Naive thymus-derived CD8-positive, alpha-beta T cell (primary cell): ENCODE results near the gene PSORS1C1. TPM values are rescaled to one million over a fixed set of nuclear protein-coding genes. Genes with fewer than 3 reads are reported as not detected.
"Not testable (repeated sequence)": the region's sequence is repeated elsewhere in the genome, so short reads cannot be mapped to it uniquely, and the experiment has no call there.

Source experiments
- ATAC-seq, 2 donors: fragments of 150-1000 bp; cut with Tn5 transposase in 1 of 2; sonication (Bioruptor Pico), chemical (Tn5 transposase) in 1 of 2; 1 replicate in 1 of 2; 2 replicates in 1 of 2; pipeline ENCODE4 v1.10.0; 2021; ENCODE audit warnings: mild to moderate bottlenecking in 2 of 2, moderate library complexity in 2 of 2
- POLR2A ChIA-PET: fragments of 350-600 bp; sonication (Branson Sonifier 250); formaldehyde crosslinking; loops from one replicate; lab custom pipeline; 2021; ENCODE audit warnings: antibody characterized with exemption; lab: Charles Lee
- DNase-seq, 10 donors: peaks; one replicate each; pipeline versions ENCODE4 v3.0.0 to v3.0.0-alpha.2; 2020 to 2022
- H3K27ac Mint-ChIP-seq, 10 donors: one replicate each; pipeline ENCODE4 v1.8.0; 2020 to 2022; ENCODE audit warnings: mild to moderate bottlenecking in 10 of 10, mixed read lengths in 10 of 10, moderate library complexity in 4 of 10, inconsistent platforms in 1 of 10
- H3K27me3 Mint-ChIP-seq, 5 donors: one replicate each; pipeline ENCODE4 v1.8.0; 2021 to 2022; ENCODE audit warnings: mixed read lengths in 5 of 5
- H3K36me3 Mint-ChIP-seq, 3 donors: one replicate each; pipeline ENCODE4 v1.8.0; 2020 to 2022; ENCODE audit warnings: mixed read lengths in 3 of 3, mild to moderate bottlenecking in 2 of 3, inconsistent platforms in 1 of 3
- H3K4me1 Mint-ChIP-seq, 4 donors: one replicate each; pipeline ENCODE4 v1.8.0; 2021 to 2022; ENCODE audit warnings: mixed read lengths in 4 of 4
- H3K4me3 Mint-ChIP-seq, 10 donors: one replicate each; pipeline ENCODE4 v1.8.0; 2020 to 2022; ENCODE audit warnings: mild to moderate bottlenecking in 10 of 10, mixed read lengths in 10 of 10, moderate library complexity in 6 of 10, inconsistent platforms in 1 of 10
- H3K9me3 Mint-ChIP-seq, 9 donors: one replicate each; pipeline ENCODE4 v1.8.0; 2020 to 2022; ENCODE audit warnings: mixed read lengths in 9 of 9, mild to moderate bottlenecking in 3 of 9, inconsistent platforms in 1 of 9, moderate library complexity in 1 of 9
- polyA plus RNA-seq, 3 donors: library from polyadenylated mRNA; unstranded; fragments of 300-500 nt; fragmentation: Illumina TruSeq; gene quantifications; one replicate each; pipeline ENCODE4 v1.2.3, GENCODE V29; 2021
- total RNA-seq, 8 experiments: library from RNA in 2 of 8; stranded (reverse) in 2 of 8; gene quantifications; one replicate each; pipeline ENCODE4 v1.2.3 and lab custom pipeline; 2021 to 2026

Gene PSORS1C1
- total and polyA plus RNA-seq, 5 experiments from 2014 or later, result not detected

DNA sequence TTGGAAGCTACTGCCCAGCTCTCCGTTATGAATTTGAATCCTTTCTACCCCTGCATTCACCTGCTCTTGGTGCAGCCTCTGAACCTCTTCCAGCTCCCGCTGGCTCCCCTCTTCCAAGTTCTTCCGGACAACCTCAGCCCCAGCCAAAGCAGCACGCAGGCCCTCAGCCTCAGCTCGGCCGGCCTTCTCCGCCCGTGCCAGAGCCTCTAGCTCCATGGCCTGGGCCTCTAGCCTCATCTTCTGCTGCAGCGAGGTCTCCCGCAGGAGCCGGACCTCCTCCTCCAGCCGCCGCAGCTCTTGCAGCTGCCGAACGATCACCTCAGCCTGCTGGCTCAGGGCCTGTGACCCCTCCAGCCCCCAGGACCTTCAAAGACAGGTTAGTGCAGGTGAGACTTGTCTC is 39.8 kb downstream of the PSORS1C1 start:
- Mint-ChIP-seq H3K9me3 (no peaks in the 10 kb centered on the region), H3K4me3 (no peak overlapping the region), H3K27me3 (no peaks in the 10 kb centered on the region), H3K36me3 (peaks cover 0 to 32% (median 17%) of the 10 kb centered on the region in 3 donors), H3K4me1 (peaks cover 11 to 37% (median 23%) of the 10 kb centered on the region in 4 donors), H3K27ac (no peak overlapping the region)
- ATAC-seq (no peak), DNase-seq (no peak)
- POLR2A ChIA-PET, result no interaction called here

GRCh38 chr6:31156641-31157040 is 42.0 kb downstream of the PSORS1C1 start:
- Mint-ChIP-seq H3K9me3 (no peaks in the 10 kb centered on the region), H3K27me3 (no peaks in the 10 kb centered on the region), H3K4me3 (peak overlapping the region in 7 of 10 donors; percentile 14 to 100 (median 93)), H3K4me1 (peaks cover 11 to 31% (median 24%) of the 10 kb centered on the region in 4 donors), H3K27ac (peak overlapping the region in 2 of 10 donors; percentile 13 to 21), H3K36me3 (peaks cover 0 to 21% (median 15%) of the 10 kb centered on the region in 3 donors)
- DNase-seq (no peak), ATAC-seq (no peak)
- POLR2A ChIA-PET, result no interaction called here

DNA sequence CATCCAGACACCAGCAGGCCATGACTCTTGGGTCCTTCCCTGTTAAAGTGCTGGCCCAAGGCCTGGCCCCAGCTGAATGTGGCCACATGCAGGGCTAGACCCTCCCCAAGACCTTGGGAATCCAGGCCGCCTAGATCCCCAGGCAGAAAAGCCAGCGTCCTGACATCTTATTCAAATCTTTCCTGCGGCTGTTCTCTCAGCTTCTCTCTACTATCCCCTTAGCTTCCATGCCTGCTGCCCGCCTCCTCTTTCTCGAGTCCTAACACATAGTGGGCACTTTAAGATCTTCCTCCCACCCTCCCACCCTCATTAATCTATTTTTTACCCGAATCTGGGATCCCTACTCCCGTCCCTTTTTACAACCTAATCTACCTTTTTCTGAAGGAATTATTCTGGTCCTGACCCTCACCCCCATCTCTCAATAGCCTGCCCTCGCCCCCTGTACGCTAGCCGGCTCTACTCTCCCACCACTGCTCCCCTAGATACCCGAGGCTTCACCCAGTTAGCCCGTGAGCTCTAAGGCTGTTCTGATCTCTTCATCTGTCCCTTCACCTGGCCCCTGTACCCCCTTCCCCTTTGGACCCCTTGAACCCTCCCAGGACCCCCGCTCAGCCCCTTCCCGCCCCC is 43.0 kb downstream of the PSORS1C1 start, which contains the start of gene CCHCR1:
Gene CCHCR1, minus strand, starts transcription at position 290 of the 627 bp plus-strand sequence. Its CDS starts 202 bp downstream, at position 88.
- H3K9me3 Mint-ChIP-seq, result no peaks in the 10 kb centered on the region
- H3K4me1 Mint-ChIP-seq, result peaks cover 15 to 31% (median 24%) of the 10 kb centered on the region in 4 donors
- POLR2A ChIA-PET, result interaction anchor here (0.6 to 2.0 kb wide), 8 partner anchors 12 to 449 kb away, joined by 3 to 12 read pairs (median 4); no protein-coding TSS in a partner anchor
- DNase-seq, result no peak
- peak within 1 kb of the TSS; percentile 60 to 96 (median 88) for H3K27ac Mint-ChIP-seq
- ATAC-seq, result peak; percentile 28 to 46
- peak within 1 kb of the TSS; percentile 83 to 100 (median 93) for H3K4me3 Mint-ChIP-seq
- no peaks in the 10 kb centered on the region for H3K27me3 Mint-ChIP-seq
- H3K36me3 Mint-ChIP-seq, result peaks cover 0 to 22% (median 15%) of the 10 kb centered on the region in 3 donors

GRCh38 chr6:31158140-31158862 is 43.7 kb downstream of the PSORS1C1 start, which contains the start of gene TCF19:
Gene TCF19, plus strand, starts transcription at chr6:31158589. Its CDS starts 881 bp downstream, at chr6:31159470.
- no peaks in the 10 kb centered on the region for H3K9me3 Mint-ChIP-seq
- POLR2A ChIA-PET, result interaction anchor here (0.6 to 2.0 kb wide), 10 partner anchors 9 to 448 kb away, joined by 3 to 12 read pairs (median 4); no protein-coding TSS in a partner anchor
- H3K4me1 Mint-ChIP-seq, result peaks cover 15 to 31% (median 24%) of the 10 kb centered on the region in 4 donors
- H3K27me3 Mint-ChIP-seq, result no peaks in the 10 kb centered on the region
- DNase-seq, result peak; percentile 95 to 100 (median 99)
- H3K36me3 Mint-ChIP-seq, result peaks cover 0 to 15% (median 12%) of the 10 kb centered on the region in 3 donors
- H3K27ac Mint-ChIP-seq, result peak within 1 kb of the TSS; percentile 60 to 96 (median 88)
- peak; percentile 94 to 95 for ATAC-seq
- H3K4me3 Mint-ChIP-seq, result peak within 1 kb of the TSS; percentile 83 to 100 (median 93)

DNA sequence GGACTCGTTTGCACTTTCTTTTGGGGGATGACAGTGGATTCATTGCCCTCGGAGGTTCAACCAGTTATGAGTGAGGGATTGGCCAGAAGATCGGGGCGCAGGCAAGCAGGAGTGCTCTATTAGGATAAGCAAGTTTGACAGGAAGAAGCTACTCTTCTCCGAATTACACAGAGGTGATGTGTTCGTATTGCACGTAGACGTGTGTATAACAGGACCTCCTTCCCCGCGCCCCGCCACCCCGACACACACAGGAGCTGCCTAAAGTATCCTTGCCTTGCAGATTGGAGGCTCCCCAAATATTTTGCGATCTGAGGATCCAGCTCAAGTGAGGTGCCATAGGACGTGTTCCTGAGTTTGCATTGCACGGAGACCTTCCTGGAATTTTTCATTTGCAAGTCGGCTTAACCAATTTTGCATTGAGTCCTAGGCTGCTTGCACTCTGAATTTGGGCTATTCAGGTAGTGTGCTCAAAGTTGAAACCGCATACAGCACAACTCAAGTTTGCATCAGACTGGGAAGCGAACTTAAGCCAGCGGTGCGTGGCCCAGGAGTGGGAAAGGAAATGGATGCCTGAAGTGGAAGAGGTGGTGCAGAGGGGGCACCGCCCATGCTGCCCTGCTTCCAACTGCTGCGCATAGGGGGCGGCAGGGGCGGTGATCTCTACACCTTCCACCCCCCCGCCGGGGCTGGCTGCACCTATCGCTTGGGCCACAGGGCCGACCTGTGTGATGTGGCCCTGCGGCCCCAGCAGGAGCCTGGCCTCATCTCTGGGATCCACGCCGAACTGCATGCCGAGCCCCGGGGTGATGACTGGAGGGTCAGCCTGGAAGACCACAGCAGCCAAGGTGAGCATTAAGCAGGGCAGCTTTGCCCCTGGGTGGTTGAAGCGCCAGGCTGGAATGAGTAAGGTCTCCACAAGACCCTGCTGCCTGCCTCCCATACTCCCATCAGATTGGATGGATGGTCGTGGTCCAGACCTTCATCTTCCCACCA is 44.6 kb downstream of the PSORS1C1 start:
- H3K27me3 Mint-ChIP-seq, result no peaks in the 10 kb centered on the region
- H3K4me3 Mint-ChIP-seq, result peak overlapping the region; percentile 83 to 100 (median 93)
- DNase-seq (peak in 1 of 10 donors; percentile 24), ATAC-seq (no peak)
- peaks cover 15 to 31% (median 24%) of the 10 kb centered on the region in 4 donors for H3K4me1 Mint-ChIP-seq
- peak overlapping the region in 9 of 10 donors; percentile 31 to 96 (median 85) for H3K27ac Mint-ChIP-seq
- no peaks in the 10 kb centered on the region for H3K9me3 Mint-ChIP-seq
- peaks cover 0 to 15% (median 11%) of the 10 kb centered on the region in 3 donors for H3K36me3 Mint-ChIP-seq
- POLR2A ChIA-PET, result interaction anchor here (0.6 to 2.0 kb wide), 9 partner anchors 9 to 207 kb away, joined by 3 to 12 read pairs (median 5); no protein-coding TSS in a partner anchor

DNA sequence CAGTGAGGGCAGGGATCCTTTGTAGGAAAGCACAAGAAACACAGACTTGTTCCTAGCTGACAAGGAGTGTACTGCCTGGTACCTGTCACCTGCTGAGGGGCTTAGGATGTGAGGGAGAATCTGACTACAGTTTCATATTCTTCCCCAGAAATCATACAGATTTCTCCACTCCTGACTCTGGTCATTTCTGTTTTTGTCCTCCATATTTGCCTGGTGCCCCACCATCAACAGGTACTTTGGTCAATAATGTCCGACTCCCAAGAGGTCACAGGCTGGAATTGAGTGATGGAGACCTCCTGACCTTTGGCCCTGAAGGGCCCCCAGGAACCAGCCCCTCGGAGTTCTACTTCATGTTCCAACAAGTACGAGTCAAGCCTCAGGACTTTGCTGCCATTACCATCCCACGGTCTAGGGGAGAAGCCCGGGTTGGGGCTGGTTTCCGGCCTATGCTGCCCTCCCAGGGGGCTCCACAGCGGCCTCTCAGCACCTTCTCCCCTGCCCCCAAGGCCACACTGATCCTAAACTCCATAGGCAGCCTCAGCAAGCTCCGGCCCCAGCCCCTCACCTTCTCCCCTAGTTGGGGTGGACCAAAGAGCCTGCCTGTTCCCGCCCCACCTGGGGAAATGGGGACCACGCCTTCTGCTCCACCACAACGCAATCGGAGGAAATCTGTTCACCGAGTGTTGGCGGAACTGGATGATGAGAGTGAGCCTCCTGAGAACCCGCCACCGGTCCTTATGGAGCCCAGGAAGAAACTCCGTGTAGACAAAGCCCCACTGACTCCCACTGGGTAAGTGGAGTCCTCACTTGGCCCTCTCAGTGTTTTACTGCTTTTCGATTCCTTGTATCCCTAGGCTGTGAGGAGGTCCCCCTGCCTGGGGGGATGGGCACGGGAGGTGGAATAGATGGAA is 46.9 kb downstream of the PSORS1C1 start:
- Mint-ChIP-seq H3K9me3 (no peaks in the 10 kb centered on the region), H3K4me3 (no peak overlapping the region), H3K36me3 (peaks cover 0 to 5% (median 0%) of the 10 kb centered on the region in 3 donors), H3K27me3 (no peaks in the 10 kb centered on the region), H3K27ac (peak overlapping the region in 2 of 10 donors; percentile 25 to 66), H3K4me1 (peaks cover 11 to 29% (median 23%) of the 10 kb centered on the region in 4 donors)
- DNase-seq, result no peak
- POLR2A ChIA-PET, result no interaction called here
- ATAC-seq, result no peak

- no peaks in the 10 kb centered on the region for H3K27me3 Mint-ChIP-seq
- POLR2A ChIA-PET, result no interaction called here
- no peak for ATAC-seq
Observed at GRCh38 chr6:31162463-31163165, 48.0 kb downstream of the PSORS1C1 start.

GRCh38 chr6:31163922-31164321 is 49.3 kb downstream of the PSORS1C1 start:
- H3K27ac Mint-ChIP-seq, result no peak overlapping the region
- H3K4me1 Mint-ChIP-seq, result peaks cover 4 to 9% (median 6%) of the 10 kb centered on the region in 4 donors
- ATAC-seq, result no peak
- peaks cover 0 to 5% (median 0%) of the 10 kb centered on the region in 3 donors for H3K36me3 Mint-ChIP-seq
- POLR2A ChIA-PET, result no interaction called here
- no peak for DNase-seq
- no peak overlapping the region for H3K4me3 Mint-ChIP-seq
- H3K27me3 Mint-ChIP-seq, result no peaks in the 10 kb centered on the region
- H3K9me3 Mint-ChIP-seq, result no peaks in the 10 kb centered on the region

More at GRCh38 chr6:31162463-31163165, 48.0 kb downstream of the PSORS1C1 start:
- H3K36me3 Mint-ChIP-seq, result peaks cover 0 to 5% (median 0%) of the 10 kb centered on the region in 3 donors
- no peak overlapping the region for H3K4me3 Mint-ChIP-seq
- no peaks in the 10 kb centered on the region for H3K9me3 Mint-ChIP-seq
- peaks cover 11 to 20% (median 17%) of the 10 kb centered on the region in 4 donors for H3K4me1 Mint-ChIP-seq
- DNase-seq, result no peak
- H3K27ac Mint-ChIP-seq, result no peak overlapping the region

DNA sequence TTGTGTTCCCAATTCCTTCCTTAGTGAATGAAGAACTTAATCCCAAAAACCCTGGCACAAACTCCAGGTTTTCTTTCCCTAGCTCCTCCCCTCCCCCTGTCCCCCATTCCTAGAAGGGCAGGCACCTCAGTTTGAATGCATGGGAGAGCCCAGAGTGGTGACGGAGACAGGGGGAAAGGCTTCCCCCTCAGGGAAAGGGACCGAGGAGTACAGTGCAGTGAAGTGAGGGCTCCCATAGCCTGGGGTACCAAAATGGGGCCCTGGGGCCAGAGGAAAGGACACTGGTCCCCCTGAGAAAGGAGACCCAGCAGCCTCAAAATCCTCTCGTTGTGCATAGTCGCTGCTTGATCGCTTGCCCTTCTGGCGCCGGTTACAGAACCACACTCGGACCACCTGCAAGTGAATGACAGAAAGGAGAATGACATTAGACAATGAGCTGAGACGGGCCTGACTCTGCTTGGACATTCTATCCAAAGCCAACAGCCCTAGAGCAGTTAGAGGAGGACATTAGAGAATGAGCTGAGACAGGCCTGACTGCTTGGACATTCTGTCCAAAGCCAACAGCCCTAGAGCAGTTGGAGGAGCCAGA is 50.0 kb downstream of the PSORS1C1 start:
- POLR2A ChIA-PET, ATAC-seq, DNase-seq, H3K9me3 Mint-ChIP-seq, H3K4me1 Mint-ChIP-seq, H3K27me3 Mint-ChIP-seq, H3K36me3 Mint-ChIP-seq, H3K4me3 Mint-ChIP-seq: not testable (repeated sequence)
- peak overlapping the region in 1 of 10 donors; percentile 29 for H3K27ac Mint-ChIP-seq

DNA sequence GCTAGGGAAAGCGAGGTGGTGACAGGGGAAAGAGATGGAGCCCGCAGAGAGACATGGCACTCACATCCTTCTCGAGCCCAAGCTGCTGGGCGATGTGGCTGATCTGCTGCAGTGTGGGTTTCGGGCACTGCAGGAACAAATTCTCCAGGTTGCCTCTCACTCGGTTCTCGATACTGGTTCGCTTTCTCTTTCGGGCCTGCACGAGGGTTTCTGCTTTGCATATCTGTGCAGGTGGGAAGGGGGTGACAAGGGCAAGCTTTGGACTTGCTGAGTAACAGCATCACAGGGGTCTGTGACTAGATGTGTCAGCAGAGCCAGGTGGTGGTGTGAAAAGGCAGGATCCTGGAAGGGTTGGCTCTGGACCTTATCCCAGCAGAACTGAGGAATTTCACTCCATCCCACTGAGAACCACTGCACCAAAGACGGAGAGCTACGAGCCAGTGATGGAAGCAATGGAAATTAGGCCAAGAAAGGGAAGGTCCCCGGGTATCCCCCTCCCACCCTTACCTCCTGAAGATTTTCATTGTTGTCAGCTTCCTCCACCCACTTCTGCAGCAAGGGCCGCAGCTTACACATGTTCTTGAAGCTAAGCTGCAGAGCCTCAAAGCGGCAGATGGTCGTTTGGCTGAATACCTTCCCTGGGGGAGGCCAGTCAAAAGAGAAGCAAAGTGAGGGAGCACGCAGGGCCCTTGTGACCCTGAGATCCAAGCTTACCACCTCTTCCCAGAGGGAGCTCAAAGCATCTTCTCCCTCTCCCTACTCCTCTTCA is 50.6 kb downstream of the PSORS1C1 start:
- DNase-seq, H3K4me1 Mint-ChIP-seq, ATAC-seq, H3K27me3 Mint-ChIP-seq, POLR2A ChIA-PET, H3K9me3 Mint-ChIP-seq, H3K4me3 Mint-ChIP-seq, H3K36me3 Mint-ChIP-seq: not testable (repeated sequence)
- H3K27ac Mint-ChIP-seq, result peak overlapping the region in 1 of 10 donors; percentile 29
